ENCODE data around the gene RPUSD1. TPM values are rescaled to one million over a fixed set of nuclear protein-coding genes. Genes with fewer than 3 reads are reported as not detected.

Gene RPUSD1
- total RNA-seq, 4 donors from 2014 or later = 16.1 to 71.4 (median 24.8) TPM

- in situ Hi-C loops (cut with MboI; ENCODE audit: low pct_ligation_motif_present in 1 of 4, low pct_unique_long_range_greater_than_20kb in 1 of 4, low sequenced_read_pairs in 3 of 4) = no loop called here
- intact Hi-C loops (cut with DNase I; ENCODE audit: low total_unique reads) = no loop called here
- Histone ChIP-seq H3K9me3 (no peaks in the 10 kb centered on the region), H3K27ac (no peak overlapping the region), H3K4me1 (peaks cover 0 to 12% (median 9%) of the 10 kb centered on the region in 4 donors), H3K36me3 (no peaks in the 10 kb centered on the region), H3K27me3 (peaks cover 23% of the 10 kb centered on the region), H3K4me3 (no peak overlapping the region)
- TF ChIP-seq POLR2A (IDR thresholded peaks at IDR 0.05) (no peak), EP300 (IDR thresholded peaks at IDR 0.05; ENCODE audit: low read depth) (no peak), POLR2AphosphoS5 (IDR thresholded peaks at IDR 0.05) (no peak), CTCF (IDR thresholded peaks at IDR 0.05) (no peak)
- 89% methylated on average over 43 of the region's 43 CpGs; no CpG with 5 or more reads in 1 of the 2 donors for WGBS, 2 donors (ENCODE audit: low coverage in 1 of 2)
- no peak for DNase-seq
Measured at GRCh38 chr16:830107-830870, 42.1 kb upstream of the RPUSD1 start.

- intact Hi-C loops (cut with DNase I; ENCODE audit: low total_unique reads) (no loop called here), in situ Hi-C loops (cut with MboI; ENCODE audit: low pct_ligation_motif_present in 1 of 4, low pct_unique_long_range_greater_than_20kb in 1 of 4, low sequenced_read_pairs in 3 of 4) (no loop called here)
- Histone ChIP-seq H3K27ac (no peak overlapping the region), H3K4me1 (peaks cover 0 to 12% (median 9%) of the 10 kb centered on the region in 4 donors), H3K4me3 (no peak overlapping the region), H3K9me3 (no peaks in the 10 kb centered on the region), H3K36me3 (no peaks in the 10 kb centered on the region), H3K27me3 (peaks cover 34% of the 10 kb centered on the region)
- no peak for DNase-seq
- TF ChIP-seq POLR2A (IDR thresholded peaks at IDR 0.05) = no peak
- TF ChIP-seq CTCF (IDR thresholded peaks at IDR 0.05) = no peak
- no peak for TF ChIP-seq EP300 (IDR thresholded peaks at IDR 0.05; ENCODE audit: low read depth)
- TF ChIP-seq POLR2AphosphoS5 (IDR thresholded peaks at IDR 0.05) = no peak
- WGBS, 2 donors (ENCODE audit: low coverage in 1 of 2) = 82% methylated on average over 17 of the region's 17 CpGs; no CpG with 5 or more reads in 1 of the 2 donors
Measured at GRCh38 chr16:828891-829290, 40.7 kb upstream of the RPUSD1 start.

- Histone ChIP-seq H3K4me3 (no peak overlapping the region), H3K4me1 (peaks cover 0 to 9% (median 6%) of the 10 kb centered on the region in 4 donors), H3K9me3 (no peaks in the 10 kb centered on the region), H3K36me3 (no peaks in the 10 kb centered on the region), H3K27ac (no peak overlapping the region), H3K27me3 (peaks cover 36% of the 10 kb centered on the region)
- intact Hi-C loops (cut with DNase I; ENCODE audit: low total_unique reads) (no loop called here), in situ Hi-C loops (cut with MboI; ENCODE audit: low pct_ligation_motif_present in 1 of 4, low pct_unique_long_range_greater_than_20kb in 1 of 4, low sequenced_read_pairs in 3 of 4) (no loop called here)
- DNase-seq = no peak
- WGBS, 2 donors (ENCODE audit: low coverage in 1 of 2) = 87% methylated on average over 24 of the region's 24 CpGs; no CpG with 5 or more reads in 1 of the 2 donors
- TF ChIP-seq EP300 (IDR thresholded peaks at IDR 0.05; ENCODE audit: low read depth) (no peak), POLR2A (IDR thresholded peaks at IDR 0.05) (no peak), POLR2AphosphoS5 (IDR thresholded peaks at IDR 0.05) (no peak), CTCF (IDR thresholded peaks at IDR 0.05) (no peak)
Measured at GRCh38 chr16:827513-827912, 39.3 kb upstream of the RPUSD1 start.

GRCh38 chr16:825341-826061 is 37.3 kb upstream of the RPUSD1 start:
- H3K36me3 ChIP-seq = no peaks in the 10 kb centered on the region
- intact Hi-C loops (cut with DNase I; ENCODE audit: low total_unique reads) (no loop called here), in situ Hi-C loops (cut with MboI; ENCODE audit: low pct_ligation_motif_present in 1 of 4, low pct_unique_long_range_greater_than_20kb in 1 of 4, low sequenced_read_pairs in 3 of 4) (no loop called here)
- H3K9me3 ChIP-seq = no peaks in the 10 kb centered on the region
- H3K27ac ChIP-seq = no peak overlapping the region
- no peak overlapping the region for H3K4me3 ChIP-seq
- DNase-seq = no peak
- H3K27me3 ChIP-seq = peaks cover 24% of the 10 kb centered on the region
- TF ChIP-seq POLR2AphosphoS5 (IDR thresholded peaks at IDR 0.05) (no peak), EP300 (IDR thresholded peaks at IDR 0.05; ENCODE audit: low read depth) (no peak), POLR2A (IDR thresholded peaks at IDR 0.05) (no peak), CTCF (IDR thresholded peaks at IDR 0.05) (no peak)
- no peaks in the 10 kb centered on the region for H3K4me1 ChIP-seq
- 58 to 68% methylated on average over 17 to 21 of the region's 36 CpGs for WGBS, 2 donors (ENCODE audit: low coverage in 1 of 2)

Measured in transverse colon (tissue), 4 donors.